Kidney (tissue), 14 donors: Measurements from ENCODE around the gene TTC16. TPM values are rescaled to one million over a fixed set of nuclear protein-coding genes. Genes with fewer than 3 reads are reported as not detected.

Experiments
- DNase-seq, 5 donors: peaks; one replicate each; pipeline ENCODE4 v3.0.0-alpha.2; 2013 to 2020
- FAIRE-seq: peaks from 2 replicates; lab custom pipeline; 2012; peaks lifted over from hg19 to GRCh38; lab: Jason Lieb, UNC
- H3K27ac ChIP-seq, 2 donors: one replicate each; pipeline ENCODE4 v1.7.0; 2013; ENCODE audit warnings: low read depth in 2 of 2, low read length in 2 of 2, inconsistent platforms in 1 of 2
- H3K27me3 ChIP-seq: one replicate; pipeline ENCODE4 v1.7.1; 2013; ENCODE audit warnings: low read length, inconsistent platforms; ENCODE audit not compliant: control insufficient read depth, insufficient read depth
- H3K36me3 ChIP-seq, 3 donors: one replicate each; pipeline versions ENCODE4 v1.7.0 to v1.7.1; 2013; ENCODE audit warnings: low read length in 3 of 3, control low read depth in 1 of 3, inconsistent platforms in 1 of 3; ENCODE audit not compliant: insufficient read depth in 3 of 3, control insufficient read depth in 2 of 3
- H3K4me1 ChIP-seq, 3 donors: one replicate each; pipeline versions ENCODE4 v1.7.0 to v1.7.1; 2013; ENCODE audit warnings: low read length in 3 of 3, inconsistent platforms in 1 of 3, low read depth in 1 of 3; ENCODE audit not compliant: control insufficient read depth in 2 of 3, insufficient read depth in 2 of 3
- H3K4me3 ChIP-seq, 3 donors: one replicate each; pipeline versions ENCODE4 v1.7.0 to v1.8.1; 2013; ENCODE audit warnings: low read length in 3 of 3, control low read depth in 1 of 3, inconsistent platforms in 1 of 3
- H3K9ac ChIP-seq, 3 donors: one replicate each; pipeline versions ENCODE4 v1.7.0 to v1.7.1; 2013; ENCODE audit warnings: low read length in 3 of 3, control low read depth in 1 of 3, inconsistent platforms in 1 of 3
- H3K9me3 ChIP-seq, 3 donors: one replicate each; pipeline versions ENCODE4 v1.7.0 to v1.7.1; 2013; ENCODE audit warnings: low read length in 3 of 3, control low read depth in 1 of 3, inconsistent platforms in 1 of 3; ENCODE audit not compliant: control insufficient read depth in 2 of 3, insufficient read depth in 1 of 3
- CTCF ChIP-seq: IDR thresholded peaks from 3 replicates; pipeline ENCODE4 v1.5.1; 2012; ENCODE audit warnings: mild to moderate bottlenecking, moderate library complexity, borderline replicate concordance; ENCODE audit not compliant: insufficient read depth; ENCODE audit errors: extremely low read depth
- intact Hi-C: fragments of 100-400 bp; cut with DNase I; formaldehyde crosslinking; loops from one replicate; pipeline ENCODE4 v1.11.1; 2022
- polyA plus RNA-seq: library from polyadenylated mRNA; stranded (reverse); fragments of 350-450 nt; fragmentation: Illumina TruSeq; extraction: RNeasy Lipid Tissue Mini Kit (QIAGEN cat#74804); gene quantifications from one replicate; pipeline ENCODE4 v1.2.3, GENCODE V29; 2014; ENCODE audit warnings: low read depth, low replicate concordance; ENCODE audit not compliant: insufficient read depth
- total RNA-seq: library from RNA; stranded (reverse); fragmentation: NEBNext Ultra II Directional; extraction: Animal tissue kit (Norgen Biotek cat#: 25700); gene quantifications from one replicate; pipeline ENCODE4 v1.2.1, GENCODE V29; 2021
- donor health status: control.
- donor health status: control.
- donor health status: control.
- donor health status: control.
- donor health status: control.
- donor health status: DM: yes; HTN: yes; CAD: no.
- donor health status: Normal renal cell carcinoma (clear cell type).

TTC16 gene
- total and polyA plus RNA-seq, 2 donors from 2014 or later = 0.32 to 0.72 TPM

- no peak for FAIRE-seq
- TF ChIP-seq CTCF = no peak
Observed at GRCh38 chr9:127690735-127691134, 25.1 kb upstream of the TTC16 start.

GRCh38 chr9:127692071-127692470, 23.8 kb upstream of the TTC16 start:
- DNase-seq (no peak), FAIRE-seq (no peak)
- no peaks in the 10 kb centered on the region for H3K9me3 ChIP-seq
- H3K9ac ChIP-seq = no peak overlapping the region
- intact Hi-C loops = no loop called here
- H3K27ac ChIP-seq = no peak overlapping the region
- no peak overlapping the region for H3K4me3 ChIP-seq
- no peak for TF ChIP-seq CTCF
- H3K36me3 ChIP-seq = no peaks in the 10 kb centered on the region
- no peaks in the 10 kb centered on the region for H3K27me3 ChIP-seq
- H3K4me1 ChIP-seq = no peaks in the 10 kb centered on the region

More at GRCh38 chr9:127690735-127691134, 25.1 kb upstream of the TTC16 start:
- Histone ChIP-seq H3K9ac (no peak overlapping the region), H3K4me3 (no peak overlapping the region), H3K27ac (no peak overlapping the region), H3K27me3 (no peaks in the 10 kb centered on the region), H3K4me1 (no peaks in the 10 kb centered on the region), H3K36me3 (no peaks in the 10 kb centered on the region), H3K9me3 (no peaks in the 10 kb centered on the region)
- DNase-seq = no peak
- intact Hi-C loops = no loop called here

GRCh38 chr9:127693143-127693542, 22.7 kb upstream of the TTC16 start:
- Histone ChIP-seq H3K27me3 (no peaks in the 10 kb centered on the region), H3K4me1 (no peaks in the 10 kb centered on the region), H3K4me3 (no peak overlapping the region), H3K9ac (no peak overlapping the region), H3K36me3 (no peaks in the 10 kb centered on the region), H3K9me3 (no peaks in the 10 kb centered on the region), H3K27ac (no peak overlapping the region)
- FAIRE-seq (no peak), DNase-seq (no peak)
- intact Hi-C loops = no loop called here
- TF ChIP-seq CTCF = no peak

- Histone ChIP-seq H3K4me3 (no peak overlapping the region), H3K9ac (no peak overlapping the region), H3K4me1 (no peaks in the 10 kb centered on the region), H3K27ac (no peak overlapping the region), H3K27me3 (no peaks in the 10 kb centered on the region), H3K36me3 (no peaks in the 10 kb centered on the region), H3K9me3 (no peaks in the 10 kb centered on the region)
- FAIRE-seq (no peak), DNase-seq (no peak)
- intact Hi-C loops = no loop called here
- TF ChIP-seq CTCF = no peak
Observed at GRCh38 chr9:127693697-127694096, 22.2 kb upstream of the TTC16 start.
